Tibial artery (tissue), 4 donors: ENCODE results near the gene TTC16.

Experiments used
- DNase-seq, 2 donors: peaks; one replicate each; pipeline ENCODE4 v3.0.0-alpha.2; 2019
- H3K27ac ChIP-seq, 2 donors: fragments of 200-600 bp; sonication (generic) in 1 of 2; 1 replicate in 1 of 2; 2 replicates in 1 of 2; pipeline ENCODE4 v1.5.1; 2018 to 2019; ENCODE audit warnings: mild to moderate bottlenecking in 1 of 2
- H3K27me3 ChIP-seq, 2 donors: fragments of 200-600 bp; sonication (generic) in 1 of 2; one replicate each; pipeline versions ENCODE4 v1.5.1 to v1.6.0; 2016 to 2019
- H3K36me3 ChIP-seq, 3 donors: fragments of 200-600 bp; sonication (generic) in 2 of 3; one replicate each; pipeline ENCODE4 v1.5.1; 2016 to 2019; ENCODE audit warnings: mild to moderate bottlenecking in 2 of 3
- H3K4me1 ChIP-seq, 4 donors: fragments of 200-600 bp; sonication (generic) in 2 of 4; 1 replicate in 3 of 4; 2 replicates in 1 of 4; pipeline ENCODE4 v1.5.1; 2016 to 2019
- H3K4me3 ChIP-seq, 2 donors: fragments of 200-600 bp; sonication (generic) in 1 of 2; 1 replicate in 1 of 2; 2 replicates in 1 of 2; pipeline ENCODE4 v1.5.1; 2018 to 2019; ENCODE audit warnings: mild to moderate bottlenecking in 2 of 2
- H3K9me3 ChIP-seq, 3 donors: fragments of 200-600 bp; sonication (generic) in 1 of 3; one replicate each; pipeline ENCODE4 v1.5.1; 2016 to 2019
- CTCF ChIP-seq, 2 experiments: fragments of 200-600 bp in 1 of 2; fragments of 450-650 bp in 1 of 2; IDR thresholded peaks; one replicate each; pipeline ENCODE4 v1.5.1; 2017 to 2019; ENCODE audit warnings: antibody characterized with exemption in 2 of 2, mild to moderate bottlenecking in 1 of 2, moderate library complexity in 1 of 2
- intact Hi-C: fragments of 100-400 bp; cut with DNase I; formaldehyde crosslinking; loops from one replicate; pipeline ENCODE4 v1.15.0; 2023; ENCODE audit warnings: low total_unique reads

TTC16 gene

GRCh38 chr9:127676638-127677037 is 39.2 kb upstream of the TTC16 start:
- H3K27ac ChIP-seq, result no peak overlapping the region
- no peak for TF ChIP-seq CTCF (IDR thresholded peaks at IDR 0.05)
- H3K27me3 ChIP-seq, result no peaks in the 10 kb centered on the region

DNA sequence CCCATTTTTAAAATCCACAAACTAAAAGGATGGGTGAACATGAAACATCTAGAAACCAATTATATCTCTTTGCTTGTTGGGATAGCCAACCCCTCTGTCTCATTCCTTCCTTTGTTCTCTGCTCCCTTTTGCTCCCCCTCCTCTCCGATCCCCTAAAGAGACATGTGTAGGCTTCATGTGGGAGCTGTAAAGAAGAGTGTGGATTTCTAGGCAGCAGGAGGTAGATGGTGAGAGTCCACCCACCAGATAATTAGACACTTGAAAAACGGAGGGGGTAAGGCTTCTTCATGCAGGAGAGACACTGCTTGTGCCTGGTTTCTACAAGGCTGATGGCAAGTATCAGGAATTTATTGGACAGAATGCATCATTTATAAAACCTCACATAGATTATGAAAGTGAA is 36.4 kb upstream of the TTC16 start:
- no peaks in the 10 kb centered on the region for H3K9me3 ChIP-seq
- no peak overlapping the region for H3K4me3 ChIP-seq
- H3K27ac ChIP-seq, result no peak overlapping the region
- no peak for DNase-seq
- no peaks in the 10 kb centered on the region for H3K4me1 ChIP-seq
- intact Hi-C loops, result no loop called here
- TF ChIP-seq CTCF (IDR thresholded peaks at IDR 0.05), result no peak
- peaks cover 37 to 96% (median 80%) of the 10 kb centered on the region in 3 donors for H3K36me3 ChIP-seq
- no peaks in the 10 kb centered on the region for H3K27me3 ChIP-seq

More at GRCh38 chr9:127676638-127677037, 39.2 kb upstream of the TTC16 start:
- Histone ChIP-seq H3K4me3 (no peak overlapping the region), H3K9me3 (no peaks in the 10 kb centered on the region), H3K4me1 (no peaks in the 10 kb centered on the region), H3K36me3 (peaks cover 35 to 96% (median 78%) of the 10 kb centered on the region in 3 donors)
- intact Hi-C loops, result no loop called here
- DNase-seq, result no peak

DNA sequence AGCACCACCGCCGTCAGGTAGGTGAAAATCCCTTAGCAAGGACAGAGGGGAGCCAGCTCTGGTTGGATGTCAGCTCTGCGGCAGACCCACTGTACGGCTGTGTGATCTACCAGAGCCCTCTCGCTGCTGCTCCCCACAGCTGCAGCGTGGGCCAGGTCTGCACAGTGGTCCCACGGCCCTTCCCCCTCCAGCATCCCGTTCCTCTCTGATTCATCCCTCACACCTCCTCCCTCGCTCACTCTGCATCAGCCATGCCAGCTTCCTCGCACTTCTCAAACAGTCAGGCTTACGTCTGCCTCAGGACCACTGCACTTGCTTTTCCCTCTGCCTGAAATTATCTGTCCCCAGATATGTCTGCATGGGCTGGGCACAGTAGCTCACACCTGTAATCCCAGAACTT is 35.7 kb upstream of the TTC16 start:
- TF ChIP-seq CTCF (IDR thresholded peaks at IDR 0.05), result no peak
- Histone ChIP-seq H3K4me1 (no peaks in the 10 kb centered on the region), H3K4me3 (no peak overlapping the region), H3K36me3 (peaks cover 37 to 95% (median 81%) of the 10 kb centered on the region in 3 donors), H3K27me3 (no peaks in the 10 kb centered on the region), H3K27ac (no peak overlapping the region), H3K9me3 (no peaks in the 10 kb centered on the region)
- intact Hi-C loops, result no loop called here
- no peak for DNase-seq

DNA sequence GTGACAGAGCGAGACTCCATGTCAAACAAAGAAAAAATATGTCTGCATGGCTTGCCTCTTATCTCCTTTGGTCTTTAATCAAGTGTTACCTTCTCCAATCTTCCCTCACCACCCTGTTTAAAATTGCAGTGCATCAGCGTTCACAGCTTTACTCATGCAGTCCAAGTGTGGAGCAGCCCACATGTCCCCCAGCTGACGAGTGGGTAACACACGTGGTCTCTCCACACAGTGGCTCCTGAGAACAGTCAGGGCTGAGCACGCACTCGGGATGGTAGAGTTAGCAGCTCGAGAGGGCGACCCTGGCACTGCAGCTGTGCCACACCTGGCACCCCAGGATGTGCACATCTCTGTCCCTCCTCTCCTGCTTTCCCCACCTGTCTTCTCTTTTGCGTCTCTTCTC is 35.0 kb upstream of the TTC16 start:
- DNase-seq, result no peak
- H3K4me1 ChIP-seq, result no peaks in the 10 kb centered on the region
- H3K9me3 ChIP-seq, result no peaks in the 10 kb centered on the region
- intact Hi-C loops, result no loop called here
- no peak overlapping the region for H3K4me3 ChIP-seq
- no peaks in the 10 kb centered on the region for H3K27me3 ChIP-seq
- no peak for TF ChIP-seq CTCF (IDR thresholded peaks at IDR 0.05)
- H3K27ac ChIP-seq, result no peak overlapping the region
- H3K36me3 ChIP-seq, result peaks cover 37 to 94% (median 84%) of the 10 kb centered on the region in 3 donors

GRCh38 chr9:127682351-127683136 is 33.3 kb upstream of the TTC16 start:
- intact Hi-C loops, result no loop called here
- Histone ChIP-seq H3K36me3 (peaks cover 37 to 95% (median 82%) of the 10 kb centered on the region in 3 donors), H3K27me3 (no peaks in the 10 kb centered on the region), H3K9me3 (no peaks in the 10 kb centered on the region), H3K27ac (no peak overlapping the region), H3K4me1 (no peaks in the 10 kb centered on the region), H3K4me3 (no peak overlapping the region)
- TF ChIP-seq CTCF (IDR thresholded peaks at IDR 0.05), result no peak
- no peak for DNase-seq
